HG03520 (cell line): ENCODE measurements around the gene DLG1.
A peak's percentile ranks its signal among the peaks of the same experiment; 100 is the strongest.

ENCODE experiments used
- ATAC-seq: cut with Tn5 transposase; IDR thresholded peaks from one replicate; pipeline ENCODE4 v1.9.1; 2021; ENCODE audit warnings: mild to moderate bottlenecking, moderate library complexity; ENCODE audit not compliant: unreplicated experiment

The DLG1 gene

DNA sequence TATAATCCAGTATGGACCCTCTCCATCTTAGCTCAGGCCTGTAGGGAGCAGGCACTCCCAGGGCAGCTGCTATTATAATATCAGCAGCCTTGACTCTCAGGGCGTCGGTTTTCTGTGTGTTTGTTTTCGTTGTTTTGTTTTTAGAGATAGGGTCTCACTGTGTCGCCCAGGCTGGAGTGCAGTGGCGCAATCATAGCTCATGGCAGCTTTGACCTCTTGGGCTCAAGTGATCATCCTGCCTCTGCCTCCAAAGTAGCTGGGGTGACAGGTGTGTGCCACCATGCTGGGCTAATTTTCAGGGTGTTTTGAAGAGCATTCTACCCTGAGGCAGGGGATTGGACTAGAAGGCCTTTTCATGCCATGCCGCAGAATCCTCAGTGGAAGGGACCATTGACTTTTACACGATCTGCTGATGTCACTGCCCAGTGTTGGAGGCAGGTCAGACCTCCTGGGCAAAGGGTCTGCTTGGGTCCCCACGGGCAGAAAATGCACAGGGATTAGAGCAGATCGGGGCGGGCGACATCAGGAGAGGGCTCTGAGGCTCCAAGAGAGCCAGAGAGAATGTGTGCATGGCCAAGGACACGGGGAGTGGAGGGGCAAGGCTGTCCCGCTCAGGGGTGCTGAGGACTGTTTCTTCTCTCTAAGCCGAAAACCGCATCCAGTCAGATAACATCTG lies 276.5 kb downstream of the DLG1 start:
- ATAC-seq = no peak

- ATAC-seq = no peak
These were observed 277.2 kb downstream of the DLG1 start for GRCh38 chr3:197021231-197021630.

GRCh38 chr3:197019535-197019934 lies 278.9 kb downstream of the DLG1 start:
- no peak for ATAC-seq

GRCh38 chr3:197019021-197019420 lies 279.4 kb downstream of the DLG1 start:
- no peak for ATAC-seq

DNA sequence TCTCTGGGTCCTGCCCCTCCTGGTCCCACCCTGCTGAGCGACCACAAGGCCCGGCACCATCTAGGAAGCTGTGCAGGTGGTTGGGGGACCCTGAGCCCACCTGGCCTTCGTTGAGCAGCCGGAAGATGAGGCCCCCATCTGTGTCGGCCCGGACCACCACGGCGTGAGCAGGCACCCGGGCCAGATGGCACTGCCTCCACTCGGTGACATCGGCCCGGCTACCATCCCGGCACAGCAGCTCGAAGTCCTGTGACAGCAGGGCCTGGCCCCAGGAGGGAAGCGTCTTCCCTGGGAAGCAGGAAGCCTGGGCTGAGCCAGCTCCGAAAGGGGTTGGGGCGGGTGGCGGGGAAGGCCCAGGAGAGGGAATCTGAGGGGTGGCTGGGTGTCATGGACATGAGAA lies 281.4 kb downstream of the DLG1 start:
- no peak for ATAC-seq

DNA sequence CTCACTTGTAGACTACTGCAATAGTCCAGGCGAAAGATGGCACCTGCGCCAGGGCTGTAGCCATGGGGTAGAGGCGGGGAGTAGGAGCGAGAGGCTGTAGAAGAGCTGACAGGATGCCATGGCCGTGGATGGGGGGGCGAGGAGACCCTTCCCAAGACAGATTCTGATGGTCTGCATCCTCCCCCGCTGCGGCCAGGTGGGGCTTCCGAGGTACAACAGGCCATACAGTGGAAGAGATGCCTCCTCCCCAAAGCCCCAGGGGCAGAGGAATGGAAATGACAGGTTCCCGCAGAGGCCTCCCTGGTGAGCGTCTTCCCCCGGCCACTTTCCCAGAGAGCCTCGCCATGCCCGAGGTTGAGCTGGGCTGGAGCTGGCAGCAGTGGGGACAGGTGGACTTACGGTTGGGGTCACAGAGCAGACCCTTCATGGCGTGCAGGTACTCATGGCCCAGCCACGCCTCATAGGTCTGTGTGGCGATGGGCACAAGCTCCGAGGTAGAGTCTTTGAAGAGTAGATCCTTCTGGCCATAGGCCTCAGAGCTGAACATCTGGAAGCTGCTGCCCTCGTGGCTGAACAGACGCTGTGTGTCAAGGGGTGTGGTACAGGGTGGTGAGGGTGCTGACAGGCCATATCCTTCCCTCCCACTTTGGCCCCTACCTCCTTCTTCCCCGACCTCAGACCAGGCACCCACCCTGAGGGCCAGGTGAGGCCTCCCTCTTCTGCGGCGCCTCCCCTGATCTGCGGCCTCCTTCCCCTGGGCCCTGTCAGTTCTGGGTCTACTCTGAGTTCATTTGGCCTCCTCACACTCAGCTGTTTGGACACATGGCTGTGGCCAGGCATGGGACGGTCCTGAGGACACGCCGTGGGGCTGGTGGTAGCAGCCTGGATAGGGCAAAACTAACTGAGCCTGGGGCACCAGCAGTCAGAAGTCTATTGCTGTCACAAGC lies 282.3 kb downstream of the DLG1 start:
- ATAC-seq = no peak

- ATAC-seq = no peak
These were observed 283.4 kb downstream of the DLG1 start for GRCh38 chr3:197014942-197015575.

DNA sequence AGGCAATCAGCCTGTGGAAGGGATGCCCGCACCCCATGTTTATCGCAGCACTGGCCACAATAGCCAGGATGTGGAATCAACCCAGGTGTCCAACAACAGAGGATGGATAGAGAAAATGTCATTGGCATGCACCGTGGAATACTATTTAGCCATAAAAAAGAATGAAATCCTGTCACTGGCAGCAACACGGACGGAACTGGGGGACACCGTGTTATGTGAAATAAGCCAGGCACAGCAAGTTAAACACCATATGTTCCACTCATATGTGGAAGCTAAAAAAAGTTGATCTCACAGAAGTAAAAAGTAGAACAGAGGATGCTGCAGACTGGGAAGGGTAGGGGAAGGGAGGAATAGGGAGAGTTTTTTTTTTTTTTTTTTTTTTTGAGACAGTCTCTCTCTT lies 284.4 kb downstream of the DLG1 start:
- ATAC-seq = no peak

DNA sequence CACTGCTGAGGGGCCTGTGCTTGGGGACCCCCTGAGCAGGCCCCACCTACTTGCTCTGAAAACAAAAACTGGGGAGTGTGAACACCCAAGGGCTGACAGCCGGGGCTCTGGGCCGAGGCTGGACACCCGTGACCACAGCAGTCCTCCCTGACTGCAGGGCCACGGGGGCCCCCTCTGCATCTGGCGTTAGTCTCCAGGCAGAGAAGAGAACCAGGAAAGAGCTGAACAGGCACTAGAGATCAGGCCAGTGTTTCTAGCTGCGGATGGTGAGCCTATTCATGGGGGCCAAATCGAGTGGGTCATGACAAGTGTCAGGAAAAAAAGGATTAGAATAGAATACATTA lies 285.9 kb downstream of the DLG1 start:
- no peak for ATAC-seq

GRCh38 chr3:197011780-197012539 lies 286.5 kb downstream of the DLG1 start:
- no peak for ATAC-seq

GRCh38 chr3:197010556-197011351 lies 287.7 kb downstream of the DLG1 start:
- no peak for ATAC-seq

GRCh38 chr3:197009532-197010019 lies 288.8 kb downstream of the DLG1 start:
- ATAC-seq = no peak

DNA sequence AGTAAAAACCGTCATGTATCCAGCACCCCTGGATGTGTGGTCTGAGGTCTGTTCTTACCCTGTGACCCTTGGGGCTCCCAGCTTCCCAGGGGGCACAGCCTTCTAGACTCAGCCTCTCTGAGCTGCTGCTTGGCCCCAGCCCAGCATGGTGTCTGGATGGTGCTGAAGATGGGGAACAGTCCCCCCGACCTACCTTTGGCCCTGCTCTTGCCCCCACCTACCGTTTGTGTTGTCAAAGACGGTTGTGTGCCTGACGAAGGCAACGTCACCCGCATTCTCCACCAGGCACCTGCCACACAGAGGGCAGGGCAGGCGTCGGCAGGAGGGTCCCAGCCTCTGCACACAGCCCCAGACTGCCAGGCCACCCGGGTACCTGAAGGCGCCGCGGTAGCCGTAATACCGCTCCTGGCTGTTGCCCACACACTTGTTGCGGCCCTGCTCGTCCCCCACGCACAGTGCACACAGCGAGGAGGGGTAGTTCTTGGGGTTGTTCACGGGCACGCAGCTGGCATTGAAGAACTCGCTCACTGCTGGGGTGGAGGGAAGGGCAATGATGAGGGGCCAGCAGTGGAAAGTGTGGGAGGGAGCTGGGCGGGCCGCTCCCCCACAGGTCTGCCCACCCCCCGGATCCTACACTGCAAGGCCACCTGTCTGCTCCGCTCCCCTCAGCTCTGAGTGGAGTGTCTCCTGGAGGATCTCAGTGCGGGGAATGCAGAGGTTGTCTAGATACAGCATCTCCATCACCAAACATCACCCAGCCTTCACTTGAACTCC lies 289.8 kb downstream of the DLG1 start:
- no peak for ATAC-seq

GRCh38 chr3:197007953-197008352 lies 290.5 kb downstream of the DLG1 start:
- no peak for ATAC-seq

- no peak for ATAC-seq
These were observed 291.0 kb downstream of the DLG1 start for GRCh38 chr3:197007296-197007940.

GRCh38 chr3:197006860-197007259 lies 291.6 kb downstream of the DLG1 start:
- ATAC-seq = no peak

DNA sequence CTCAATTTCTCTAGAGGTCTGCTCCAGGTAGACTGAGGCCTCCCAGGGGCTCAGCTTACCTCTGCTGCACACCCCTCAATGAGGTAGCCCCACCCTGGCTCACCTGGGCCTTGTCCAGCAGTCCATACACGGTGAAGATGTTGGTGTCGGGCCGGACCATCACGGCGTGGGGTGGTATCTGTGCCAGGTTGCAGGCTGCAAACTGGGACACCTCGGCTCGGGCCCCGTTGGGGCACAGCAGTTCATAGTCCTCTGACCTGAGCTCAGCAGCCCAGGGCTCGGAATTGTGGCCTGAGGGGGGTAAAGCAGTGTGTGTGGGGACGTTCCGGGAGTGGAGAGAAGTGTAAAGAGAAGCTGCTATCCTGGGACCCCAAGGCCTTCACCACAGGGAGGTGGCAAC lies 292.0 kb downstream of the DLG1 start:
- ATAC-seq = no peak

- ATAC-seq = peak; percentile 16
These were observed 294.7 kb downstream of the DLG1 start for GRCh38 chr3:197003461-197004385.
